Urinary bladder (tissue), 4 donors: Measurements from ENCODE around the gene CYTL1. TPM values are rescaled to one million over a fixed set of nuclear protein-coding genes. Genes with fewer than 3 reads are reported as not detected.
A peak's percentile ranks its signal among the peaks of the same experiment; 100 is the strongest.
"Not testable (repeated sequence)": the region's sequence is repeated elsewhere in the genome, so short reads cannot be mapped to it uniquely, and the experiment has no call there.

ENCODE experiments used
- DNase-seq: peaks from one replicate; pipeline ENCODE4 v3.0.0-alpha.2; 2015; ENCODE audit errors: extremely low spot score
- H3K27ac ChIP-seq: one replicate; pipeline ENCODE4 v1.5.1; 2013; ENCODE audit warnings: low read depth, mild to moderate bottlenecking, moderate library complexity
- H3K36me3 ChIP-seq: one replicate; pipeline ENCODE4 v1.6.1; 2013; ENCODE audit warnings: mild to moderate bottlenecking, moderate library complexity; ENCODE audit not compliant: insufficient read depth
- H3K4me1 ChIP-seq: one replicate; pipeline ENCODE4 v1.6.1; 2013; ENCODE audit warnings: mild to moderate bottlenecking, moderate library complexity; ENCODE audit not compliant: insufficient read depth
- H3K4me3 ChIP-seq: one replicate; pipeline ENCODE4 v1.5.1; 2013; ENCODE audit warnings: low read depth, low read length
- WGBS: extraction: QIAGEN DNeasy Blood & Tissue Kit; methylation state at CpG from one replicate; pipeline ENCODE4 v1.1.7; 2013; 5-methylcytosine and 5-hydroxymethylcytosine counted together
- polyA plus RNA-seq: library from polyadenylated mRNA; stranded (reverse); fragments of 200-250 nt; gene quantifications from one replicate; pipeline ENCODE4 v1.2.3, GENCODE V29; 2013
- total RNA-seq: library from RNA; depleted of rRNA; stranded (reverse); fragments of >200 nt; gene quantifications from one replicate; pipeline ENCODE4 v1.2.3, GENCODE V29; 2014
- donor health status: healthy with polysubstance abuse.
- donor health status: healthy.

Gene CYTL1, protein sequence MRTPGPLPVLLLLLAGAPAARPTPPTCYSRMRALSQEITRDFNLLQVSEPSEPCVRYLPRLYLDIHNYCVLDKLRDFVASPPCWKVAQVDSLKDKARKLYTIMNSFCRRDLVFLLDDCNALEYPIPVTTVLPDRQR
- total RNA-seq: 24.2 TPM
- polyA plus RNA-seq: 10.1 TPM

DNA sequence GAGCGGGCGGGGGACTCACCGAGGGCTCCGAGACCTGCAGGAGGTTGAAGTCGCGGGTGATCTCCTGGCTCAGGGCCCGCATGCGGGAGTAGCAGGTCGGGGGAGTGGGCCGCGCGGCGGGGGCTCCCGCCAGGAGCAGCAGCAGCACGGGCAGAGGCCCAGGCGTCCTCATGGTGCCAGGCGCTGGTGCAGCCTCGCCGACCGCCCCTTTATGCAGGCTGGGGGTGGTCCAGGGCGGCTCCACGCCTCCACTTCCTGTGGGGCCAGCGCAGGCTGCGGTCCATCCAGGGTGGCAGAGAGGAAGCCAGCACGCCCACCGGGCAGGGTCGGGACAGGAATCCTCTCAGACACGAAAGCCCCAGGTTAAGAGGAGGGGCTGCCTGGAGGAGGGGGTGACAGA is at the start of gene CYTL1:
Gene CYTL1, minus strand, starts transcription at position 185 of the 400 bp plus-strand sequence. Its CDS starts 13 bp downstream, at position 172.
- no peak for DNase-seq
- H3K4me3 ChIP-seq: peak within 1 kb of the TSS; percentile 17
- H3K4me1 ChIP-seq: no peaks in the 10 kb centered on the region
- 8% methylated on average over 28 of the region's 28 CpGs for WGBS
- no peaks in the 10 kb centered on the region for H3K36me3 ChIP-seq
- H3K27ac ChIP-seq: no peak within 1 kb of the TSS

DNA sequence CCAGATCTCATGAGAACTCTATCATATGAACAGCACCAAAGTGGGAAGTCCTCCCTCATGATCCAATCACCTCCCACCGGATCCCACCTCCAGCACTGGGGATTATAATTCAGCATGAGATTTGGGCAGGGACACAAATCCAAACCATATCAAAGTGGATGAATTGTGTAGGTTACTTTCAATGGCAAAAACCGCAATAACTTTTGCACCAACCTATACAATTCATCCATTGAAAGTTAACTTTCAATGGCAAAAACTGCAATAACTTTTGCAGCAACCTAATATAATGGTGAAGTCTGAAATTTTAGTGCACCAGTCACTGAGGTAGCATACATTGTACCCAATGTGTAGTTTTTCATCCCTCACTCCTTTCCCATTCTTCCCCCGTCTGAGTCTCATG is 48.6 kb upstream of the CYTL1 start:
- no peak overlapping the region for H3K4me3 ChIP-seq
- no peak overlapping the region for H3K27ac ChIP-seq
- H3K36me3 ChIP-seq: no peaks in the 10 kb centered on the region
- 80% methylated on average over 3 of the region's 3 CpGs for WGBS
- no peak for DNase-seq
- H3K4me1 ChIP-seq: no peaks in the 10 kb centered on the region

DNA sequence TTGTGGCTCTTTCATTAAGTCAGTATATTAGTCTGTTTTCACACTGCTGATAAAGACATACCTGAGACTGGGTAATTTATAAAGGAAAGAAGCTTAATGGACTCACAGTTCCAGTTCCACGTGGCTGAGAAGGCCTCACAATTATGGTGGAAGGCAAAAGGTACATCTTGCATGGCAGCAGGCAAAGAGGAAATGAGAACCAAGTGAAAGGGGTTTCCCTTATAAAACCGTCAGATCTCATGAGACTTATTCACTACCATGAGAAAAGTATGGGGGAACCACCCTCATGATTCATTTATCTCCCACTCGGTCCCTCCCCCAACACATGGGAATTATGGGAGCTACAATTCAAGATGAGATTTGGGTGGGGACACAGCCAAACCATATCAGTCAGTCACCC is 47.7 kb upstream of the CYTL1 start:
- H3K27ac ChIP-seq, DNase-seq, H3K36me3 ChIP-seq, H3K4me1 ChIP-seq, H3K4me3 ChIP-seq: not testable (repeated sequence)
- WGBS: 89% methylated on average over 3 of the region's 3 CpGs

DNA sequence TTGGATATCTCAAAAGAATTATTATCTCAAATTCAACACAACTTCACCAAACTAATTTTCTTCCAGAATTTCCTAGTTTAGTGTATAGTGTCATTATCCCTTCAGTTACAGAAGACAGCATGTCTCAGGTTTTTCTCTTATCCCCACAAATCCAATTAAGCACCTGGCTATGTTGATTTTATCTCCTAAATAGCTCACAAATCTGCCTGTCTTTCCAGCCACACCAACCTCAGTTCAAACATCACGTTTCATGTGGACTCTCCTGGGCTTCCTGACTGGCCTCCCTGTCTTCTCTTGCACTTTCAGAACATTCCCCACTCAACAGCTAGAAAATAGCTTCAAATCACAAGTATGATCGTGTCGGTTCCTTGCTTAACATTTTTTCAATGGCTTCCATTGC is 46.8 kb upstream of the CYTL1 start:
- no peak for DNase-seq
- H3K36me3 ChIP-seq: no peaks in the 10 kb centered on the region
- WGBS: 82% methylated on average over 3 of the region's 3 CpGs

DNA sequence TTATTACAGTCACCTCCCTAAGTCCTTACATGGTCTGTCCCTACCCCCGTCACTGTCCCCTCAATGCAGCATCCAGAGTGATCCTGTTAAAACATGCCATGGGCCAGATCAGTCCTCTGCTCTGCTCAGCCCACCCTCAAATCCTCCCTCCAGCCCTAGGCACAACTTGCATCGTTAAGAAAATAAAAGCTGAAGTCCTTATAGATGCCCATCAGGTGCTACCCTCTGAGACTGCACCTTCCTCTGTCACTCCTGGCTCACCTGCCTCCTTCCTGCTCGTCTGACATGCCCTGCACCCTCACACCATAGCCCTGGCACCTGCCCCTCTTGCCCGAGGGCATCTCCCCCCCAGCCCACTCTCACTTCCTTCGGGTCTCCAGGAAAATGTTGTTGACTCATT is 36.2 kb upstream of the CYTL1 start:
- Histone ChIP-seq H3K36me3 (no peaks in the 10 kb centered on the region), H3K4me1 (no peaks in the 10 kb centered on the region), H3K4me3 (no peak overlapping the region), H3K27ac (no peak overlapping the region)
- no peak for DNase-seq
- WGBS: 61% methylated on average over 5 of the region's 5 CpGs

More for the DNA sequence above, 46.8 kb upstream of the CYTL1 start:
- no peak overlapping the region for H3K4me3 ChIP-seq
- no peak overlapping the region for H3K27ac ChIP-seq
- no peaks in the 10 kb centered on the region for H3K4me1 ChIP-seq

DNA sequence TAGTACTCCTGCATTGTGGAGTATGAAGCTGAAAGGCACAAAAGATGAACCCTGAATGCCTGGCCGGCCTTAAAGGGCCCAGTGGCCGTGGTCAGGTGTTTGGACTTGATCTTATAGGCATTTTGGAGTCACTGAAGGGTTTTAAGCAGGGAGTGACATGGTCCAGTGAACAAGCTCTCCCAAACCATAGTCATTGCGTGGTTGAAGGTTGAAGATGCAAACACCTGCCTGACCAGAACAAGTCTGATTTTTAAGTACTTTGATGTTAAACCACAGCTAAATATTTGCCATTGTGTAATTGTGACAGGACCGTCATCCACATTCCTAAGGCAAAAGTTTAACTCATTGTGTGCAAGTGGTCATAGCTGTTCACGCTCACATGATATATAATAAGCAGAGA is 35.3 kb upstream of the CYTL1 start:
- WGBS: 81% methylated on average over 5 of the region's 5 CpGs
- no peaks in the 10 kb centered on the region for H3K36me3 ChIP-seq
- H3K4me3 ChIP-seq: no peak overlapping the region
- H3K4me1 ChIP-seq: no peaks in the 10 kb centered on the region
- DNase-seq: no peak
- no peak overlapping the region for H3K27ac ChIP-seq

DNA sequence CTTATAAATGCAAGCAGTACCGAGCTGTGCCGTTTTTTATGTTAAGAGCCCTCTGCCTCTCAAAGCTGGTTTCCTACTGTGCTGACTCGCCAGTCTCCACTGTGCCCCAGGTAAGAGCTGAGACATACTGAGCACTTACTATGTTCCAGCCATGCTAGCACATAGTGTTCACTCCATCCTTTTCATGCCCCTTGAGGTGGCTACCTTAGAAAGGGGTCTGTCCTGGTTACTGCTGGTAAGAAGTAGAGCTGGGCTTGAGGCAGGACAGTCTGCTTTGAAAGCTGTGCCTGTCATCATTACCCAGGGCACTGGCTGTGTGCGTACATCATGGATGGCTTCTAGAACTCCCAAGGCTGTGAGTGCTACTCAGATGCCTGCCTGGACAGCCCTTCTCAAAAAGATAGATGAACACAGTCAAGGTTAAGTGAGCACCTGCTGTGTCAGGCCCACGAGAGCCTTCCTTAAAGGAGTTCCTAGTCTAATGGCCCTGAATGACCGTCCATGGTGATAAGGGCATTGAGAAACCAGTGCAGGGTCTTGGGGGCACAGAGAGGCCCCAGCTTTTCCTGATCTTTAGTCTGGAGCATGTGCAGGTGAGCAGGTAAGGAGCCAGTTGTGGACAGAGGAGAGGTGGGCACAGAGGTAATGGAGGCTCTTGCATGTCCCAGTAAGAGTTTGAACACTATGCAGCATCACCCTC is 33.6 kb upstream of the CYTL1 start:
- Histone ChIP-seq H3K4me3 (no peak overlapping the region), H3K27ac (no peak overlapping the region), H3K4me1 (no peaks in the 10 kb centered on the region), H3K36me3 (no peaks in the 10 kb centered on the region)
- no peak for DNase-seq
- WGBS: 73% methylated on average over 6 of the region's 6 CpGs

DNA sequence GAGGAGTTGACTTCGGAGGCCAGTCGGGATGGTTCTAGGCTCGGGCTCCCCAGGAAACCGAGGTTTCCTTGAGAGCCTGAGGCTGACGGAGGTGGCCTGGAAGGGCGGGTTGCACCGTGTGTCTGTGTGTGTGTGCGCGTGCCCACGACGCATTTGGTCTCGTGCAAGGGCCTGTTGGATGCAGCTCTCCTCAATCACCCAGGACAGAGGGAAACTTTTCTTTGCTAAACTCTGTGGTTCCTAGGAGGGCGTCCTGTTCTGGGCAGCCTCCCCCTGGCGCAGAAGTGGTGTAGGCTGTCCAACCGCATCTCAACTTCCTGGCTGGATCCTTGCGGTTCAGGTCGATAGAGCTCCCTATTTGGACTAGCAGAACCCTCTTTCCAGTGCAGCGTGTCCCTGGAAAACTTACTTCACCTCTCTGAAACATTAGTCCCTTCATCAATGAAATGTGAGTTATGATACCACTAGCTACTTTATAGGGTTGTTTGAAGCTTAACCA is 33.0 kb upstream of the CYTL1 start:
- no peaks in the 10 kb centered on the region for H3K4me1 ChIP-seq
- no peak overlapping the region for H3K27ac ChIP-seq
- no peaks in the 10 kb centered on the region for H3K36me3 ChIP-seq
- H3K4me3 ChIP-seq: peak overlapping the region; percentile 46
- DNase-seq: no peak
- WGBS: 8% methylated on average over 18 of the region's 18 CpGs

DNA sequence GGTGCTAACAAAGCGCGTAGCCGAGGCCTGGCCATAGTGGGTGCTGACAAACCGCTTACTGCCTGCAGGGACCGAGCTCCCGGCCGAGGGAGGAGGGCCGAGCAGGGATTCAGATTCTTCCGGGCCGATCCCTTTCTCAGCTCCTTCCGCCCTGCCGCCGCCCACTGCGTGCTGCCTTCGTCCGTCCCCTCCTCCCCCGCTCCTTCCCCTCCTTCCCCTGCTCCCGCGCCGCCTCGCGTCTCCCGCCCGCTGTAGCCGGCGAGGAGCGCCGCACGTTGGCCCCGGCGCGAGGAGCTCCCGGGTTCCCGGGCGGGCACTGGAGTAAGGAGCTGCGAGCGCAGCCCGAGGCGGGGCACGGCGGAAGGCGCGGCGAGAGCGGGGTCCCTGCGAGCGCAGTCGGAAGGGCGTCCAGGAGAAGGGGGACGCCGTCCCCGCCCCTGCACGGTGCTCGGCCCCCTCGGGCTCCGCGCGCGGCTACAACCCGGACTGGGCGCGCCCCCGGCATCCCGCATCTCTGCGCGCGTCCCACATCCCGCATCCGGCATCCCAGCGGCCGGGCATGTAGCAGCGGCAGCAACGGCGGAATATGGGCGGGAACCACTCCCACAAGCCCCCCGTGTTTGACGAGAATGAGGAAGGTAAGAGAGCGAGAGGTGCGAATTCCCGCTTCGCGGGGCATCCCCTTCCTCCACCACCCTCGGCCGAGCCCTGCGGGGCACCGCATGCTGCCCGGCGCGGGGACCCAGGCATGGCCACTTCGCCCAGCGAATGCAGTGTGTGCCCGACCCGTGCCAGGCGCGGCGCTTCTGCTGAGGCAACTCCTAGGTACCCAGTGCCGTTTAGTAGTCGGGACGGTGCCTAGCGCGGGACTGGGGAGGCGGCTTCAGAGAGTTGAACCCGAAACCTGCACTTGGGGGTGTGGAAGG is 32.3 kb upstream of the CYTL1 start, which contains the start of gene STK32B:
Gene STK32B, plus strand, starts transcription at position 203 of the 926 bp plus-strand sequence.
- DNase-seq: no peak
- Histone ChIP-seq H3K36me3 (no peaks in the 10 kb centered on the region), H3K4me1 (no peaks in the 10 kb centered on the region), H3K27ac (no peak within 1 kb of the TSS), H3K4me3 (peak within 1 kb of the TSS; percentile 46)
- WGBS: under 1% methylated on average over 103 of the region's 103 CpGs

DNA sequence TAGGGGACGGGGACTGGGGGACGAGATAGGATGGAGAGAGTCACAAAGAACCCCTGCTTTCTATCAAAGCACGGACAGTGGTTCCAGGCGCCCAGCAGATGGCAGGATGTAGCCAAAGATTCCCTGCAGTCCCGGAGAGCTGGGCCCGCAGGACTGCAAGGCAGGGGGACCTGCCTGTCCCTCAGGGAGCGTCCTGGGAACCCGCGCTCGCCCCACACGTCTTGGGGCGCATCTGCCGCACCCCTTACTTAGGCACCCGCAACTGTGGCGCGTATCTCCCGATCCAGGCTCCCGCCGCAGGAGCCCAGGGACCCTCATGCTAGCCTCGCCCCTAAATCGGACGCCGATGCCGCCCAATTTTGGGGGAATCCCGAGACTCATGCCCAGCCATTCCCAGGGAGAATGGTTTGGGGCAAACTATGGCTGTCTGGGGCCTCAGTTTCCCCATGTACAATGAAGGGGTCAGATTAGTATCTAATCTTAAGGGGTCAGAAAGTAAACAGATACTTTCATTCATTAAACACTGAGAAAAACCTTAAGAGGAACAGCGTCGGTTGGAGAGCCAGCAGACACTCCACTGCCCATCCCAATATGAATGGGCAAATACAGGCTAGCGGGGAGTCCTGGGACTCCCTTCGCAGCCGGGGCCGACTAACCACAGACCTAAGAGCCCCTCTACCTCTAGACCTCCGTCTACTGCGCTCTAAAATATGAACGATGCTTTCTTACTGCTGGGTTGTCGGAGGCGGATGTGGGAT is 31.4 kb upstream of the CYTL1 start:
- Histone ChIP-seq H3K27ac (no peak overlapping the region), H3K4me1 (no peaks in the 10 kb centered on the region), H3K36me3 (no peaks in the 10 kb centered on the region), H3K4me3 (peak overlapping the region; percentile 46)
- no peak for DNase-seq
- under 1% methylated on average over 36 of the region's 36 CpGs for WGBS

DNA sequence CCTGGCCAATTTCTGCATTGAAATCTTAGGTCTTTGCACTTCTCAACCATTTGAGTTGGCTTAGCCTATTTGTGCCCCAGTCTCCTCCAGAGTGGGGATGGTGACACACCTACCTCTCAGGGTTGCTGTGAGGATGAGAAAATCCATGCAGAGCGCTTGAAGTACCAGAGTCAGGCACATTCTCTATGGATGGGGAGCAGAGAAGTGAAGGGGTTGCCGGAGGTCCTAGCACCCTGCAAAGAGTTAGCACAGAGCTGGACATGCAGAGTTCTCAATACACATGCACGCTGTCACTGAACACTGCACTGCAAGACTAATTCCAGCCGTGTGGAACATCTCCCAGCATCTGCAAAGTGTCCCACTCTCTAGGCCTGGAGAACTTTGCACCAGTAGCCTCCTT is 29.5 kb upstream of the CYTL1 start:
- Histone ChIP-seq H3K27ac (no peak overlapping the region), H3K4me1 (no peaks in the 10 kb centered on the region), H3K36me3 (no peaks in the 10 kb centered on the region), H3K4me3 (no peak overlapping the region)
- no peak for DNase-seq
- 87% methylated on average over 4 of the region's 4 CpGs for WGBS

DNA sequence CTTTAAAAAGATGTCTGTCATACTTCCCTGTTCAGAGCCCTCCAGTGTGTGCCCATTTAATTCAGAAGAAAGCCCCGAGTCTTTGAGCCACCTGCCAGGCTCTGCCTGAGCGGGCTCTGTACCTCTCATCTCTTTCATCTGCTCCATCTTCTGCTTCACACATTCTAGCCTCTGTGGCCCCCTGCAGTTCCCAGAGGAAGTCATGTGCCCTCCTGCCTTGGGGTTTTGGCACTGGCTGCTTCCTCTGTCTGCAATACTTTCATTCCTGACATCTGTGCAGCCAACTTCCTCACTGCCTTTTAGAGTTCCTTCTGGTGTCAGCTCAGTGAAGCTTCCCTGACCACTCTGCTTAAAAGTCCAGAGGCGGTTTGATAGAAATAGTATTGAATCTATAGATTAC is 25.8 kb upstream of the CYTL1 start:
- WGBS: 76% methylated on average over 3 of the region's 3 CpGs
- Histone ChIP-seq H3K4me3 (no peak overlapping the region), H3K27ac (no peak overlapping the region), H3K36me3 (no peaks in the 10 kb centered on the region), H3K4me1 (no peaks in the 10 kb centered on the region)
- no peak for DNase-seq

DNA sequence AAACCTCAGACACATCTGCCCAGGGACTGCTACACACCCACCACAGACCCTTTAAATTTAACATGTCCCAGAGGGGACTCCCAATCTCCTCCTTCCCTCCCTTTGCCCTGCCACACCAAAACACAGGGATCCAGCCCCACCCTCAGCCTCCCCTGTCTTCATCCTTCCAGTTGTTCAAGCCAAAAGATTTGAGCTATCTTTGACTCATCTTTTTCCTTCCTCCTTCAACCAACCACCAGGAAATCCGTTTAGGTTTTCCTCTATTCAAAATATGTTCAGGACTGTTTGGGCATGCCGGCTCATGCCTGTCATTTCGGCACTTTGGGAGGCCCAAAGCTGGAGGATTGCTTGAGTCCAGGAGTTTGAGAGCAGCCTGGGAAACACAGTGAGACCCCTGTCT is 25.1 kb upstream of the CYTL1 start:
- WGBS: 71% methylated on average over 3 of the region's 3 CpGs
- DNase-seq: no peak

More for the DNA sequence above, 25.1 kb upstream of the CYTL1 start:
- Histone ChIP-seq H3K4me1 (no peaks in the 10 kb centered on the region), H3K4me3 (no peak overlapping the region), H3K36me3 (no peaks in the 10 kb centered on the region), H3K27ac (no peak overlapping the region)
